Activated gamma-delta T cell treated with Interleukin-2 at 50 U/mL for 16 hours (primary cell): Measurements from ENCODE around the gene PTPN11.
"Not testable (repeated sequence)": the region's sequence is repeated elsewhere in the genome, so short reads cannot be mapped to it uniquely, and the experiment has no call there.

ENCODE experiments used
- DNase-seq: peaks from one replicate; pipeline ENCODE4 v3.0.0-alpha.2; 2020

PTPN11 gene

DNA sequence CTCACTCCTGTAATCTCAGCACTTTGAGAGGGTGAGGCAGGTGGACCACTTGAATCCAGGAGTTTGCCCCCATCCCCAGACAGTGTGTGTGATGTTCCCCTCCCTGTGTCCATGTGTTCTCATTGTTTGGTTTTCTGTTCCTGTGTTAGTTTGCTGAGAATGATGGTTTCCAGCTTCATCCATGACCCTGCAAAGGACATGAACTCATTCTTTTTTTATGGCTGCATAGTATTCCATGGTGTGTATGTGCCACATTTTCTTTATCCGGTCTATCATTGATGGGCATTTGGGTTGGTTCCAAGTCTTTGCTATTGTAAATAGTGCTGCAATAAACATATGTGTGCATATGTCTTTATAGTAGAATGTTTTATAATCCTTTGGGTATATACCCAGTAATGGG is 38.4 kb downstream of the PTPN11 start:
- not testable (repeated sequence) for DNase-seq

- no peak for DNase-seq
These were observed 39.6 kb downstream of the PTPN11 start for GRCh38 chr12:112458330-112458729.

DNA sequence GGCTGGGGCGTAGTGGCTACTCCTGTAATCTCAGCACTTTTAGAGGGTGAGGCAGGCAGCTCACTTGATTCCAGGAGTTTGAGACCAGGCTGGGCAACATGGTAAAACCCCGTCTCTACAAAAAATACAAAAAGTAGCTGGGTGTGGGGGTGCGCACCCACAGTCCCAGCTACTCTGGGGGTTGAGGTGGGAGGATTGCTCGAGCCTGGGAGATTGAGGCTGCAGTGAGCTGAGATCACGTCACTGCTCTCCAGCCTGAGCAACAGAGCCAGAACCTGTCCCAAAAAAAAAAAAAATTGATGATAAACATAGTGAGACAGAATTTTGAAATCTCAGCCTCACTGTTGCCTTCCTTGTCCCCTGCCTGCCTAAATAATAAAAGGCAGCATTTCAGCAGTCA is 40.0 kb downstream of the PTPN11 start:
- no peak for DNase-seq

GRCh38 chr12:112463478-112463877 is 44.7 kb downstream of the PTPN11 start:
- no peak for DNase-seq

DNA sequence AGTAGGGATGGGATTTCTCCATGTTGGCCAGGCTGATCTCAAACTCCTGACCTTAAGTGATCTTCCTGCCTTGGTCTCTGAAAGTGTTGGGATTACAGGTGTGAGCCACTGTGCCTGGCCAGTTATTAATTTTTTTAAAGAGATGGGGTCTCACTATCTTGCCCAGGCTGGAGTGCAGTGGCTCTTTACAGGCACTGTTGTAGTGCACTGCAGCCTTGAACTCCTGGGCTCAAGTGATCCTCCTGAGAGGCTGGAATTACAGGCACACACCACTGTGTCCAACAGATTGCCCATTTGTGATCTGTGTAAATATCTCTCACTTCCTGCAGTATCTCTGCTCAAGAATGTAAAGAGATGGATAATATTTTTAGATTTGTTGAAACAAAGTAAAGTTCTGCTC is 45.9 kb downstream of the PTPN11 start:
- DNase-seq, result no peak

DNA sequence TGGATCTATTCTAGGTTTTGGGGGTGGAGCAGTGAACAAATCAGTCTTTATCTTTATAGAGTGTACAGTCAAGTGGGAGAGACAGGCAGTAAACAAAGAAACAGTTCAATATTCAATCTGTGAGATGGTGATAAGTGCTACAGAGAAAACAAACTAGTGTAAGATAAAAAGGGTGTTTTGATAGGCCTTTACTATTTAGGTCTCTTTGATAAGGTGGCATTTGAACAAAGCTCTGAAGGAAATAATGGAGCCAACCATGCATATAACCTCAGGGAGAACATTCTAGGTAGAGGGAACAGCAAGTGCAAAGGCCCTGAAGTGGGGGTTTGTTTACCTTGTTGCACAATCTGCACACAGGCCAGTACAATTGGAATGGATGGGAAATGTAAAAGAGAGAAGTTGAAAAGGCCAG is 47.3 kb downstream of the PTPN11 start:
- no peak for DNase-seq

- no peak for DNase-seq
These were observed 48.1 kb downstream of the PTPN11 start for GRCh38 chr12:112466835-112467234.

DNA sequence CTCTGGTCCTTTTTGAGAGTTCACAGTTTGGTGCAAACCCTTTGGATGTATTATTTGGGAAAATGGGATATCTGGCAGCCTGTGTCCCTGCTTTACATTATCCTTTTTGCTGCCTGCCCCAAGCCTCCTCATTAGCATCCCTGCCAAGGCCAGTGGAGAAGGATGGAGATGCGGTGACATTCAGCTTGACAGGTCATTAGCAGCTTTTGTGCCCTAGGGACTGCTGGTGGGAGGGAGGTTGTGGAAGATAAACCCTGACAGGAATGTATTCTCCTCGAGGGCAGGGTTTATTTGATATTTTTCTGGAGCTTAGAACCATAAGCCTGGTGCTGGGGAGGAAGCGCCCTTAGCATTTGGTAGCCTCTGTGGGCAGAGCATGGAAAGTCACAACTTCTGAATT is 49.3 kb downstream of the PTPN11 start:
- DNase-seq, result no peak

DNA sequence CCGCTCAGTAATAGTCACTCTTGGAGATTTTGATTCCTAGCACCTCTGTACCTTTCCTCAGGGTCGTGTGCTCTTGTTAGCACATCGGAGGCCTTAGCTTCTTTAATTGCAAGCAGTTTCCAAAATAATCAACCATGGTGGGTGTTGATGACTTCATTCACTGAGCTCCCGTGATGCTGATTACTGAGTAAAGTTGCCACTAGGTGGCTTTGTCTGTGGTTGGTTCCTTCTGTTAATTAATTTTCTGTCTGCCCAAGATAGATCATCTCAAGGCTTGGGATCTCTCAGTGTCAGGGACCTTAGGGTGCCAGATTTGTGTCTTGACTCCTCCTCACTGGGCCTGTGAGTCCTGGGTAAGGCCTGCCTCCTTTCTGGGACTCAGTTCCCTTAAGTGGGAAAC is 54.3 kb downstream of the PTPN11 start:
- no peak for DNase-seq

- no peak for DNase-seq
These were observed 60.7 kb downstream of the PTPN11 start for GRCh38 chr12:112479413-112479812.

GRCh38 chr12:112480931-112481330 is 62.2 kb downstream of the PTPN11 start:
- no peak for DNase-seq

GRCh38 chr12:112482733-112483132 is 64.0 kb downstream of the PTPN11 start:
- no peak for DNase-seq

DNA sequence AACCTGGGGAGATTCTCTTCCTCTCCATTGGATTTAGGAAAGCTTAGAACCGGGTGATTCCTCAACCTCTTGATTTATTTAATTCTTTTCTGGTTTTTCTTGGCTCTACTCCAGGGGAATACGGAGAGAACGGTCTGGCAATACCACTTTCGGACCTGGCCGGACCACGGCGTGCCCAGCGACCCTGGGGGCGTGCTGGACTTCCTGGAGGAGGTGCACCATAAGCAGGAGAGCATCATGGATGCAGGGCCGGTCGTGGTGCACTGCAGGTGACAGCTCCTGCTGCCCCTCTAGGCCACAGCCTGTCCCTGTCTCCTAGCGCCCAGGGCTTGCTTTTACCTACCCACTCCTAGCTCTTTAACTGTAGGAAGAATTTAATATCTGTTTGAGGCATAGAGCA is 67.6 kb downstream of the PTPN11 start:
- no peak for DNase-seq

DNA sequence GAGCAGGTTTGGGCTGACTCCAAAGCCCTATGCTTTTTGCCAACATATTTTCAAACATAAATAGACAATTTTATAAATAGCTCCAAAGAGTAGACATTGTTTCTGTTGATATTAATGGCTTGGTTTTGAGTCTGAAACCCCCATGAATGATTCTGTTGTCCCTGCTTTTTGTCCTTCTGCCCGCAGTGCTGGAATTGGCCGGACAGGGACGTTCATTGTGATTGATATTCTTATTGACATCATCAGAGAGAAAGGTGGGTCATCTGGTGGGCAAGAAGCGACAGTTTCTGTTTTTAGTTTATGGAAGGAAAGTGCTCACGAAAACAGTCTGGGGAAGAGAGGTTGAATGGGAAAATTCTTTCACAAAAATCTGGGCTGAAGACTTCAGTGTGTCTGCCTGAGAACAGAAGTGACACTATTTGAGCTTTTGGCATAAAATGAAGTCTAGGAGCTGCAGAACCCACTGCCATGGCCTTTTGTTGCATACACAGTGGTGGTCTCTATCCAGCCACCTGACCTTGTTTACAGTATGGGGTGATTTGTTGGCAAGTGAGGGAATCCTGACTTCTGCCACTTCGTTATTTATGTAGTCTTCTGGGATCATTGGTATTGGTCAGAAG is 69.6 kb downstream of the PTPN11 start:
- no peak for DNase-seq

- DNase-seq, result no peak
These were observed 70.7 kb downstream of the PTPN11 start for GRCh38 chr12:112489456-112489855.

DNA sequence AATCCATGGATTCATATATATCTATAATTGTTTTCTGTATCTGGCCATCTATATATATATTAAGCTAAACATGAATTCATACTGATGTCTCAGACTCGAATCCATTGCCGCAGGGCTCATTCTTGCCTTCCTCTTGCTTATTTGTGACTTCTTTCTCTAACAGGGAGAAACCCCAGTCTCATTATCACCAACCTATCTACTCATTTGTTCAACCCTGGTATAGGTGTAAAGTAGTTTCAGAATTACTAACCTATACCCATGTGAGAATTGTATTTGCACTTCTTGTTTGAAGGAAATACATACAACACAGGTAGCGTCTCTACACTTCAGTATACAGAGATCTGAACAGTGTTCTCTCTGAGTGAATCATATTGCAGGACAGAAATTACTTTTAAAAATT is 77.7 kb downstream of the PTPN11 start:
- DNase-seq, result no peak

DNA sequence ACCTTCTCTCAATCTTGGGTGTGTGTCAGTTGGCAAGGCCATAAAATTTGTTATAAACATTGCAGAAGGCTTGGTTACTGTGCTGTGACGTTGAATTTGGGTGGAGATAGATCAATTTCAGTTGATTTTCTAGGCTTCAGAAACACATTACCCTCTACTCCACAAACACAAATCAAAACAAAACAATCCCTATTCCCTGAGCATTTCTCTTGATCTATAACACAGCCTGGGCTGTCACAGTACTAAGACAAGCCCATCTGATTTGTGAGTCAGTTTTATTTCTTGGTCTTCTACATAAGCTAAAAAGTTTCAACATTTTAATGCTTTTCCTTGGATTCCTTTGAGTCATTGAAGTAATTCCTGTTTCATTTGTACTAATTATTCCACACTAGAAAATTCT is 79.8 kb downstream of the PTPN11 start:
- DNase-seq, result no peak

DNA sequence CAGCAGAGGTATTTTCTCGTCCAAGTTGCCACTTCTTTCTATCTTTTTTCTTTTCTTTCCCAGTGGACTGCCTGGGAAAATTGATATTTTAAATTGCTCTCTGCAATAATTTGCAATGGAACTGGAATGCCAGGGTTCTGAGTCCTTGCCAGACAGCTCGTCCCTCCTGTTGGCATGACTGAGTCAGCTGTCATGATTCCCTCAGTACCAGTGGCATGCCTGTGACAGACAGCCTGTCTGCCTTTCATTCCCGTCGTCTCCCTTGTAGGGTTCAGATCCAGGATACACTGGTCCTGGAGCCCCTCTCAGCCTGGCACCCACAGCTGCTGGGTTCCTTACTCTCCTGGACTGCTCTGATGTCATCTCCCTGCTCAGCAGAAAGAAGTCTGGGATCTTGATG is 84.8 kb downstream of the PTPN11 start:
- DNase-seq, result no peak

GRCh38 chr12:112506513-112507166 is 87.9 kb downstream of the PTPN11 start:
- no peak for DNase-seq

- DNase-seq, result no peak
These were observed 94.7 kb downstream of the PTPN11 start for GRCh38 chr12:112513471-112513870.

GRCh38 chr12:112514456-112514855 is 95.7 kb downstream of the PTPN11 start:
- no peak for DNase-seq

- no peak for DNase-seq
These were observed 96.3 kb downstream of the PTPN11 start for GRCh38 chr12:112514926-112515642.

DNA sequence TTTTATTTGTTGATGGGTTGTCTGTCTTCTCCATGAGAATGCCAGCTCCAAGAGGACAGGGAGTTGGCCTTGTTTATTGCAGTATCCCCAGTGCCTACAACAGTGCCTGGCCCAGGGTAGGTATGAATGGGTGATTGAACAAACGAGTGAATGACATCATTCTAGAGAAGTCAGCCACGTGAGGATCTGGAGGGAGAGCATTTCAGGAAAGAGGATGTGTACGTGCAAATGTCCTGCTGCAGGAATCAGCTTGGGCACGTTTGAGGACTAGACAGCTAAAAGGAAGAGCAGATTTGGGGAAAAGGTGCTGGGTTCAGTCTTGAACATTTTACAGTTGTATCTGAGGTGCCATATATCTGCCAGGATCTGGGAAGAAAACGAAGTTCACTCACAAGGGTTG is 97.1 kb downstream of the PTPN11 start:
- no peak for DNase-seq

DNA sequence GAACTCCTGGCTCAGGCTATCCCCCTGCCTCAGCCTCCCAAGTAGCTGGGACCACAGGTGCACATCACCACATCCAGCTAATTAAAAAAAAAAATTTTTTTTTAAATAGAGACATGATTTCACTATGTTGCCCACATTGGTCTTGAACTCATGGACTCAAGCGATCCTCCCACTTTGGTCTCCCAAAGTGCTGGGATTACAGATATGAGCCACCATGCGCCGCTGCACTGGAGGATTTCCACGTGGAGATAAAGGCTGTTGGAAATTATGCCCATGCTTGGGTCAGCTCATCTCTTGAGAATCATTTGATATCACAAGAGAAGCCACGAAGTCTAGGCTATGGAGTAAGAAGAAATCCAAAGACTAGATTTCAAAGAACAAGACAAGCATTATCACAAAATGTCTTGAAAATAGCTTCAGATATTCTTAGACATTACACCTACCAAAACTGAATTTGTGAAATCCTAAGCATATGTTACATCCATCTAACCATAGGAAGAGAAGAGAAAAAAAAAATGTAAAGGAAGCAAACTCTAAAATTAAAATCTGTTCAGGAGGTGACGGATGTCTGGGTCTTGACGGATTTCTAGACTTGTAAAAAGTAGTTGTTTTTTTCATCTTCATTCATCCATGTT is 99.1 kb downstream of the PTPN11 start:
- no peak for DNase-seq
